Transverse colon (tissue), 4 donors: ENCODE results near the gene ZNF385D. TPM values are rescaled to one million over a fixed set of nuclear protein-coding genes. Genes with fewer than 3 reads are reported as not detected.

Experiments
- DNase-seq: peaks from one replicate; pipeline ENCODE4 v3.0.0-alpha.2; 2019
- H3K27ac ChIP-seq, 4 donors: fragments of 200-600 bp; sonication (generic); 2 replicates each; pipeline ENCODE4 v1.5.1; 2016 to 2018; ENCODE audit warnings: inconsistent platforms in 4 of 4
- H3K27me3 ChIP-seq: fragments of 200-600 bp; sonication (generic); 2 replicates; pipeline ENCODE4 v1.5.1; 2017; ENCODE audit warnings: inconsistent platforms
- H3K36me3 ChIP-seq, 4 donors: fragments of 200-600 bp; sonication (generic); 2 replicates each; pipeline ENCODE4 v1.5.1; 2017 to 2019; ENCODE audit warnings: inconsistent platforms in 4 of 4
- H3K4me1 ChIP-seq, 4 donors: fragments of 200-600 bp; sonication (generic); 2 replicates each; pipeline ENCODE4 v1.5.1; 2017 to 2020; ENCODE audit warnings: inconsistent platforms in 4 of 4
- H3K4me3 ChIP-seq, 4 donors: fragments of 200-600 bp; sonication (generic); 1 replicate in 1 of 4; 2 replicates in 3 of 4; pipeline versions ENCODE4 v1.5.1 to v1.6.1; 2017 to 2019; ENCODE audit warnings: inconsistent platforms in 4 of 4
- H3K9me3 ChIP-seq, 2 donors: fragments of 200-600 bp; sonication (generic); 2 replicates each; pipeline ENCODE4 v1.5.1; 2017 to 2019; ENCODE audit warnings: inconsistent platforms in 2 of 2
- EP300 ChIP-seq: sonication (generic); formaldehyde crosslinking; IDR thresholded peaks from one replicate; pipeline ENCODE4 v1.6.1; 2017; ENCODE audit warnings: antibody characterized with exemption, low read depth
- POLR2A ChIP-seq: fragments of 450-650 bp; IDR thresholded peaks from one replicate; pipeline ENCODE4 v1.6.1; 2016; ENCODE audit warnings: antibody characterized with exemption, mild to moderate bottlenecking, moderate library complexity
- POLR2AphosphoS5 ChIP-seq, 3 donors: sonication (generic); formaldehyde crosslinking; IDR thresholded peaks; one replicate each; pipeline ENCODE4 v1.6.1; 2016; ENCODE audit warnings: antibody characterized with exemption in 3 of 3
- WGBS, 2 donors: methylation state at CpG; one replicate each; pipeline ENCODE4 v1.1.5; 2018; ENCODE audit warnings: low coverage in 1 of 2; 5-methylcytosine and 5-hydroxymethylcytosine counted together
- in situ Hi-C, 4 donors: fragments of 200-750 bp; cut with MboI; loops; one replicate each; pipeline versions ENCODE4 v1.15.0 to v1.15.1; 2017; ENCODE audit warnings: low sequenced_read_pairs in 3 of 4, low pct_ligation_motif_present in 1 of 4, low pct_unique_long_range_greater_than_20kb in 1 of 4
- intact Hi-C: fragments of 100-400 bp; cut with DNase I; formaldehyde crosslinking; loops from one replicate; pipeline ENCODE4 v1.15.1; 2023; ENCODE audit warnings: low total_unique reads
- total RNA-seq, 4 donors: library from RNA; depleted of rRNA; stranded (reverse); fragments of >200 nt; gene quantifications; one replicate each; pipeline ENCODE4 v1.1.0, GENCODE V29; 2016
- TF ChIP-seq, protein P1 (sequence below), 5 experiments: fragments of 200-600 bp in 3 of 5; fragments of 450-650 bp in 2 of 5; sonication (generic) in 3 of 5; IDR thresholded peaks; 1 replicate in 2 of 5; 2 replicates in 3 of 5; pipeline ENCODE4 v1.5.1; 2016 to 2017; ENCODE audit warnings: antibody characterized with exemption in 5 of 5, inconsistent platforms in 3 of 5, mild to moderate bottlenecking in 2 of 5, moderate library complexity in 1 of 5

Gene ZNF385D
- total RNA-seq, 4 donors from 2014 or later: 0.40 to 0.75 (median 0.52) TPM

DNA sequence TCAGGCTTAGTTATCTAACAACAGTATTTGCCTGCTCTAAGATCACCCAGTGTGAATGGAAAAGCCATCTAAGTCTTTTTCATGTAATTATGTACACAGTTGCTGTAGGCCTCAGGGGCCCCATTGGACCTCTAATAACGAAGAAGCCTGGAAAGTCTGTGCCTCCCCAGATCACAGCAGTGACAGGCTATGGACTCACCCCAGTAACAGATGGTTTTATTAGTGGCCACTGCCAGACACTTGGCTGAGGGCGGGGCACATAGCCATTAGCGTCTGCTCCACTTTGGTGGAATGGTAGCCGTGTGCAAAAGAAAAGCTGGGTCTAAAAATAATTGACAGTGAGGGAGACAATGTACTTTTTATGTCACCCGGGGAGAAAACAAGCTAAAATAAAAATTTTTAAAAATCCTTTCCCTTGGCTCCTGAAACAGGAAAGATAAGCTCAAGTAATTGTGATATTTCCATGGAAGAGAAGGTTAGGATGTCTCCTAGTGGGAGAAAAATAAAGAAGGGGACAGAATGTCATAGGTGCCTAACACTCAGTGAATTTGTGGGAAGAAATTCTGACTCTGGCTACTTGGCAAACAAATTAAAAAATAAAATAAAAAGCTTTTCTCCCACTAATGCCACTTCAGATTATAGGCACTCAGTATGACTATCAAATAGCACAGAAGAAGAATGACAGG lies 44.3 kb upstream of the ZNF385D start:
- 32 to 43% methylated on average over 5 of the region's 5 CpGs for WGBS, 2 donors
- intact Hi-C loops: no loop called here
- no peak for TF ChIP-seq POLR2A
- no peak for TF ChIP-seq POLR2AphosphoS5 (IDR thresholded peaks at IDR 0.05)
- no peak for TF ChIP-seq EP300
- TF ChIP-seq, protein P1, sequence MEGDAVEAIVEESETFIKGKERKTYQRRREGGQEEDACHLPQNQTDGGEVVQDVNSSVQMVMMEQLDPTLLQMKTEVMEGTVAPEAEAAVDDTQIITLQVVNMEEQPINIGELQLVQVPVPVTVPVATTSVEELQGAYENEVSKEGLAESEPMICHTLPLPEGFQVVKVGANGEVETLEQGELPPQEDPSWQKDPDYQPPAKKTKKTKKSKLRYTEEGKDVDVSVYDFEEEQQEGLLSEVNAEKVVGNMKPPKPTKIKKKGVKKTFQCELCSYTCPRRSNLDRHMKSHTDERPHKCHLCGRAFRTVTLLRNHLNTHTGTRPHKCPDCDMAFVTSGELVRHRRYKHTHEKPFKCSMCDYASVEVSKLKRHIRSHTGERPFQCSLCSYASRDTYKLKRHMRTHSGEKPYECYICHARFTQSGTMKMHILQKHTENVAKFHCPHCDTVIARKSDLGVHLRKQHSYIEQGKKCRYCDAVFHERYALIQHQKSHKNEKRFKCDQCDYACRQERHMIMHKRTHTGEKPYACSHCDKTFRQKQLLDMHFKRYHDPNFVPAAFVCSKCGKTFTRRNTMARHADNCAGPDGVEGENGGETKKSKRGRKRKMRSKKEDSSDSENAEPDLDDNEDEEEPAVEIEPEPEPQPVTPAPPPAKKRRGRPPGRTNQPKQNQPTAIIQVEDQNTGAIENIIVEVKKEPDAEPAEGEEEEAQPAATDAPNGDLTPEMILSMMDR (IDR thresholded peaks at IDR 0.05): no peak
- Histone ChIP-seq H3K9me3 (peaks cover 0 to 6% of the 10 kb centered on the region in 2 donors), H3K4me1 (no peaks in the 10 kb centered on the region), H3K27me3 (no peaks in the 10 kb centered on the region), H3K4me3 (no peak overlapping the region), H3K27ac (no peak overlapping the region), H3K36me3 (no peaks in the 10 kb centered on the region)
- in situ Hi-C loops: no loop called here
- DNase-seq: no peak

DNA sequence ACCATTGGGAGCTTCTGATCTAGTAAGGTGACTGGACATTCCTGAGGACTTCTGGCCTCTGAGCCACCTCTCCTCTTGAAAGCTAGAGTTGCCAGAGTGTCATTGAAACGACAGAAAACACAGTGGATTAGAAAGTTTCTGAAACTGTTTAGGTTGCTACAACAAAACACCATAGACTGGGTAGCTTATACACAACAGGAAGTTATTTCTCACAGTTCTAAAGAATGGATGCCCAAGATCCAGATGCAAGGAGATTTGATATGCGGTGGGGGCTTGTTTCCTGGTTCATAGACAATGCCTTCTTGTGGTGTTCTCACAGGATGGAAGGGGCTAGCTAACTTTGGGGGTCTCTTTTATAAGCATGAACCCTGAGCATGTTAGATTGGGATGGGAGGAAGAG lies 43.3 kb upstream of the ZNF385D start:
- no peaks in the 10 kb centered on the region for H3K4me1 ChIP-seq
- H3K27ac ChIP-seq: no peak overlapping the region
- H3K27me3 ChIP-seq: no peaks in the 10 kb centered on the region
- TF ChIP-seq, protein P1 (IDR thresholded peaks at IDR 0.05): no peak
- TF ChIP-seq POLR2AphosphoS5 (IDR thresholded peaks at IDR 0.05) (no peak), EP300 (no peak), POLR2A (no peak)
- WGBS, 2 donors: 52 to 53% methylated on average over 2 of the region's 2 CpGs
- H3K4me3 ChIP-seq: no peak overlapping the region
- no peaks in the 10 kb centered on the region for H3K9me3 ChIP-seq
- DNase-seq: no peak
- H3K36me3 ChIP-seq: no peaks in the 10 kb centered on the region
- in situ Hi-C loops: no loop called here
- intact Hi-C loops: no loop called here

DNA sequence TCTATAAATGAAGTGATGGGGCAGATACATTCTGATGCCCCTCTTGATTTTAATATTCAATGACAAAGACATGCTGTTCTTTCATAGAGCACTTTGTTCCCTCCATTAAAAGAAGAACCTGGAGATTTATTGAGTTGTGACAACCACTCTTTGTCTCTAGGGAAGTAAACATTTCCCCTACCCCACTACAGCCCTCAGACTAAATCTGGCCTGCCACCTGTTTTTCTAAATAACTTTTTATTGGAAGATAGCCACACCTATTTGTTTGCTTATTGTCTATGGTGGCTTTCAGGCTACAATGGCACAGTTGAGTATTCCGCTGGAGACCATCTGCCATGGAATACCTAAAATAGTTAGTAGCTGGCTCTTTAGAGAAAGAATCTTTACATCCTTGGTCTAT lies 41.2 kb upstream of the ZNF385D start:
- Histone ChIP-seq H3K36me3 (no peaks in the 10 kb centered on the region), H3K4me3 (no peak overlapping the region), H3K27me3 (no peaks in the 10 kb centered on the region), H3K4me1 (no peaks in the 10 kb centered on the region), H3K27ac (no peak overlapping the region), H3K9me3 (no peaks in the 10 kb centered on the region)
- TF ChIP-seq POLR2A: no peak
- no peak for TF ChIP-seq EP300
- TF ChIP-seq, protein P1 (IDR thresholded peaks at IDR 0.05): no peak
- TF ChIP-seq POLR2AphosphoS5 (IDR thresholded peaks at IDR 0.05): no peak
- WGBS, 2 donors: 89 to 96% methylated on average over 1 of the region's 1 CpG
- intact Hi-C loops: no loop called here
- DNase-seq: no peak
- in situ Hi-C loops: no loop called here

DNA sequence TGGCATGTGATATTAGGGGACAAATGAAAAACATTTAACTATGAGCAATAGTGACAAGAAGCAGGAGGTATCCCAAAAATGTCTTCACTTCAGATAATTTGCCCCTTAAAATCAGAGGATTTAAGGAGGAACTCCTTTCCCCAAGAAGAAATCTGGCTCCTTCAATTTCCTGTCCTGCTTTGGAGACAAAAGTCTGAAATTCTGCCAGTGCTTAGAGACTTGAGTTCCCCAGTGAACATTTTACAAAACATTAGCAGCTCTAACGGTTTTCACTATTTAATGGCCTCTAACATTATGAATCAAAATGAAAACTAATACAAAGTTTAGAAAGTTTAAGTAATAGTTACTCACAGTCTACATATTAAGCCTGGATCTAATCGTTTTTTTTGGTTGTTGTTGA lies 40.3 kb upstream of the ZNF385D start:
- no peak for DNase-seq
- H3K4me3 ChIP-seq: no peak overlapping the region
- no peaks in the 10 kb centered on the region for H3K9me3 ChIP-seq
- H3K27ac ChIP-seq: no peak overlapping the region
- no peaks in the 10 kb centered on the region for H3K27me3 ChIP-seq
- WGBS, 2 donors: 59 to 65% methylated on average over 2 of the region's 2 CpGs
- H3K36me3 ChIP-seq: no peaks in the 10 kb centered on the region
- in situ Hi-C loops (no loop called here), intact Hi-C loops (no loop called here)
- H3K4me1 ChIP-seq: no peaks in the 10 kb centered on the region
- TF ChIP-seq POLR2AphosphoS5 (IDR thresholded peaks at IDR 0.05) (no peak), POLR2A (no peak), EP300 (no peak)
- TF ChIP-seq, protein P1 (IDR thresholded peaks at IDR 0.05): no peak
